Hippocampal formation (tissue), 2 donors: ENCODE measurements around the gene MACO1.
A peak's percentile ranks its signal among the peaks of the same experiment; 100 is the strongest.
"Not testable (repeated sequence)": the region's sequence is repeated elsewhere in the genome, so short reads cannot be mapped to it uniquely, and the experiment has no call there.

ENCODE experiments used
- DNase-seq, 2 donors: peaks; one replicate each; lab custom pipeline; 2025; lab: John Stamatoyannopoulos, UW

Gene MACO1

DNA sequence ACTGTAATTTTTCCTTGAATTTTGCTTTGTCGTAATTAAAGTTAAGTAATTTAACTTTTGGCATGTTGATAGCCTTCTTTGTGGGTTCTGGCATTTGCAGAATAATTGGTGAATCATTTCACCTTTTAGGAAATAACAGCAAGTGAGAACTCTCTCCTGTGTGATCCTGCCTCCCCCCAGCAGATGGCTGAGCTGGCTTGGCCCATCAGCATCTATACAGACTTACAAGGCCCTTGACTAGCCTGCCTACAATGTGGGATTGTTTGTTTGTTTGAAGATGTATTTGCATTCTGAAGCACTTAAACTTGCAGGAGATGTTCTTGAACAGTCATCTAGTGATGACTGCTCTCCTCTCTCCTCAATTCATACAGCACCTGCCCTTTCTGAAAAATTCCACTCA lies 55.9 kb downstream of the MACO1 start:
- DNase-seq = no peak

DNA sequence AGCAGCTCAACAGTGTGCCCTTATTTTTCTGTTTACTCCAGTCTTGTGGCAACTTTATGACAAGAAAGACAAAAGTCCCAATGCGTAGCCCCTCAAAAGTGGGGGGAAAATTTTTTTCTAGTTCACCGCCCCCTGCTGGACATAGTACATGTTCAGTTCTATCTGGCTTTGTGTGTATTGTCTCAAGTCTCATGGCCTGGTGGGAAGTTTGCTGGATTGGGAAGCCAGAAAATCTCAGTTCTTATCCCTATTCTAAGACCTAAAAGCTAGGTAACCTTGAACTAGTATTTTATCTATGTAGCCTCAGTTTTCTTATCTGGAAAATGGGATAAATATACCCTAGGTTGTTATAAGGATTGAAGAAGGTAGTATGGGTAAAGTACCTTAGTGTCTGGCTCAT lies 56.9 kb downstream of the MACO1 start:
- DNase-seq = no peak

DNA sequence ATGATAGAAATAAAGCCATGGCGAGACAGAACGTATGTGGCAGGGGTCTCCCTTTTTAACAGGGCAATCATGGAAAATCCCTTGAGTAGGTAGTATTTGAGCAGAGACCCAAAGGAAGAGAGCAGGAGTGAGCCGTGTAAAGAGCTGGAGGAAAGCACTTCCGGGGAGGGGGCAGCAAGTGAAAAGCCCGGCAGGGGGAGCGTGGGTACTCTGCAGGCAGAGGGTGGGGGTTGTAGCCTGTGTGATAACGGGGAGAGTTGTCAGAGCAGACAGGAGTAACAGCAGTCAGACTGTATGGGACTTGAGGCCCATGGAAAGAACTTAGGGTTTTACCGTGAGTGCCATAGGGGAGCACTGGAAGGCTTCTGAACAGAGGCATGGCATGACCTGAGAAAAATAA lies 61.6 kb downstream of the MACO1 start:
- DNase-seq = no peak

GRCh38 chr1:25494952-25495351 lies 64.3 kb downstream of the MACO1 start:
- DNase-seq = no peak

DNA sequence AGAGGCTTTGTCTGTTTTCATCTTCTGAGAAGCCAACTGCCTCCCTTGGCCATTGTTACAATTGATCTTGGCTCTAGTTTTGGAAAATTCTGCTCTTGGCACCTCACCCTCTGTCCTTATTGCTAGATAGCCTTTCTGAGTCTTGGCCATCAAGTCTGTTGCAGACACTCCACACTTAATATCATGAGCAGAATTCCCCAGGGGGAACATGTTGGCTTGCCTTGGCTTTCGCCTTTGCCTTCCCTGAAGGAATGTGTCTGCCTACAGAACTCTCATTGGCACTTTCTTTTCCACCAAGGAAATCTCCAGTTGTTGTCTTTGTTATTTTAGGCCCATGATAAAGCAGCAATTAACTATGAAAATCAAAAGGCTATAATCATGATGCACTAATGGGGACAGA lies 70.0 kb downstream of the MACO1 start:
- DNase-seq = no peak

DNA sequence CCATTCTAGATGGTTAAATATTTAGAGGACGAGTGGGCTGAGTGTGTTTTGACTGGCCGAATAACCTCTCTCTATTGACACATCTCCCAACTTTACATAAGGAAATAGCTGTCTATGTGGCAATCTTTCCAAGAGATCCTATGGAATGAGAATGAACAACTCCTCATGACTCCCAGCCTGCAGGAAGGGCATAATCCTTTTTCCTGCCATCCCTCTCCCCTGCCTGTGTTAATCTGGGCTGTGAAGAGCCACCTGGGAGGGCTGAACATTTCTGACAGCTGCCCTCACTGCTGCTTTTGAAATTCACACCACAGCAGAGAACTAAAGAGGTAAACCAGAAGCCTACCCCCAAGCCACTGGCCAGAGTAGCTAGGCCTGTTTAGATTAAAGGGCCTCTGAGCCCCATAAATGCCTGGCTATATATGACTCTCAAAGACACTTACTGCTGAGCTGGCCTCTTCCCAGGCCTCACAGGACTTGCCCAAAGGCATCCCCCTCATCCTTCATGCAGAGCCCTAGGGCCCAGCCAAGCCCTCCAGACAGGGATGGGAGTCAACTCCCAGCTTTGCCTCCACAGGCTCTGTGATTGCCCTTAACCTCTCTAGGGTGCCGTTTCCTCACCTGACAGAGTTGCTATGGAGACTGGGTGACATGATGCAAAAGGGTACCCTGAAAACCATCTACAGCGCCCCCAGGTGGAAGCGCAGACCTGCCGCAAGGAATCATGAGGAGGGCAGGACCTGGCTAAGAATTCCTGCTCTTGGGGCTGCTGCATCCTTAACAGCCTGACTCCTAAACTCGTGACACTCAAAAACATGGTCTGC lies 70.8 kb downstream of the MACO1 start:
- no peak for DNase-seq

GRCh38 chr1:25502957-25503356 lies 72.3 kb downstream of the MACO1 start:
- no peak for DNase-seq

DNA sequence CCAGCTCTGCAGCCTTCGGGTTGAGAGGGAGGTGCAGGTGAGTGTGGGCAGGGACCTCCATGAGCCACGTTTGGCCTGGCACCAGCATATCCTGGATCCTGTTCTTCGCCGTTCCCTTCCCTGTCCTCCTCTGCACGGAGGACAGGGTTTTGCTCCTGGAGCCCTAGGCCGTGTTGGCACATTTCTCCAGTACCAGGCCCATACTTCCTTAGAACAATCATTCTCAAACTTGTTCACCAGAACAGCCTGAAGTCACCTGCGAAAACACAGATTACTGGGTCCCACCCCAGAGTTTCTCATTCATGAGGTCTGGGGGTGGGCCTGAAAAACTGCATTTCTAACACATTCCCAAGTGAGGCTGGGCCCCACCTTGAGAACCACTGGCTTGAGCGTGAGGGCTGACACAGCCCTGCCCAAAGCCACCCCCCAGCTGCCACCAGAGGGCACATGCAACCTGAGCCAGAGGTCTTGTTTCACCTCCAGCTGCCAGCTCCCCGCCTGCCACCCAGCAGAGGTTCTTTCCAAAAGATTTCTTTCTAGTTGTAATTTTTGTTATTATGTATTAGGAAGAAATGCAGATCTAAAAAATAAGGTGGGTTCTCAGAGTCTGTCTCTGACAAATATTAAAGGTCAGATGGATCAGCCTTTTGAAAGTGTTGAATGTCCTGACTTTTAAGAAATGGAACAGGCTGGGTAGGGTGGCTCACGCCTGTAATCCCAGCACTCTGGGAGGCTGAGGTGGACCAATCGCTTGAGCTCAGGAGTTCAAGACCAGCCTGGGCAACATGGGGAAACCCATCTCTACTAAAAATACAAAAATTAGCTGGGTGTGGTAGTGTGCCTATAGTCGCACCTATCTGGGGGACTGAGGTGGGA lies 73.1 kb downstream of the MACO1 start:
- DNase-seq = no peak

GRCh38 chr1:25504706-25505595 lies 74.3 kb downstream of the MACO1 start:
- DNase-seq = no peak

DNA sequence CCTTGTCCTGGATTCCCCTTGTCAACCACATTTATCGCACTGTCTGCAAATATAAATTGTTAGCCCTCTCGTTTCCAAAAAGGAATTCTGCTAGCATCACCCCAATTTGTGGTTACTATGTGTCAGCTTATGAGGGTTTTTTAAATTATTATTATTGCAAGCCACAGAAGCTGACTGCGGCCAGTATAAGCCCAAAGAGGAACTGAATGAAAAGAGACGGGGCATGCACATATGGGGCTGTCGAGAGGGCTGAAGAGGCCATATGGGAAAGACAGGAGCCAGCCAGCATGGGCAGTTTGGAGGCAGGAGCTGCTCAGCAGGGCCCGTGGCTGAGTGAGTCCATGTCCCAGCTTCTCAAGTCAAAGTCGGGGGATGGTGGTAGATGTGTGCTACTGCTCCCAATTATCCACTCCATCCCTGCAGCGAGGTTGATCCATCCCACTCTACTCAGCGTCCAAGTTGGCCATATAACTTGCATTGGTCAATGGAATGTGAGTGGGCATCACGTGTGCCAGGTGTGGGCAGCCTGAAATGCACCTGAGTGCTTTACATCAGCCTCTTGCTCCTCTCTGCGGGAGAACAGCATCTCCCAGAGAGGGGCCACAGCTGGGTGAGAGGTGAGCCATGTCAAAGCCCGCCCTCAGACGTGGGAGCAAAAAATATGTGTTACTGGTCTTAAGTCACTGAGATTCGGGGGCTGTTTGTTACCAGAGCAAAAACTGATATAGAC lies 75.1 kb downstream of the MACO1 start:
- no peak for DNase-seq

- DNase-seq = not testable (repeated sequence)
Observed at GRCh38 chr1:25506566-25507463, 76.1 kb downstream of the MACO1 start.

DNA sequence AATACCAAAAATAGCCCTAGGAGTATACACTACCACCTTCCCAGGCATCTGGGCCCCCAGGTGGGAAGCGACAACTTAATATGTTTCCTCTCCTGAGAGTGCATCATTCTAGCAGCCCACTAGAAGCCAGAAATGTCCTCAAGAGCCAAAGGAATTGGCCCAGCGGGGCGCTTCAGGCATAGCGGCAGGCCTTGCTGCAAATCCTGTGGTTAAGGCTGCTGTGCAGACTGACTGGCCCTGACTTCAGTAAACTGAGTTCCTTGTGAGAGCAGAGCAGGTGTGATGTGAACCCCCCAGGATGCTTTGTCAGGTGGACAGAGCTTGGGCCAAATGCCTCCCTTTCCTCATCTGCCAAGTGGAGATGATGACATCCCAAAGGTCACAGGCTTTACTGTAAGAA lies 83.0 kb downstream of the MACO1 start:
- DNase-seq = no peak

- DNase-seq = no peak
Observed at GRCh38 chr1:25515033-25515432, 84.3 kb downstream of the MACO1 start.

DNA sequence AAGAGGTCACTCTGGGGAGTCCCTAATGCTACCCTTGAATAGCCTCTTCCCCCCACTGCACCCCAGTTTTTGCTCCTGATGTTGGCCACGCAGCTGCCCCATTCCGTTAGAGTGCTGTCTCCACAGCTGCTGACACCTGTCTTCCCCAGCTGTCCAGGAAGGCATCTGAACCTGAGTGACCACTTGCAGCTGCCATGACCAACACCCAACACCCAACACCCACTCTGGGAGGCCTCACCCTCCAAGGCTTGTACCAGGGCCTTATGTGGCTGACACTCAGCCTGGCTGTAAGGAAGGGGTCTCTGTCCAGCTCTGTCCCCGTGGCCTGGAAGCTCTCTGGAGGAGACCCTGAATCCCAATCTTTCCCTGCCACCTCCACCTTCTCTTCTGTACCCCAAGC lies 86.0 kb downstream of the MACO1 start:
- no peak for DNase-seq

DNA sequence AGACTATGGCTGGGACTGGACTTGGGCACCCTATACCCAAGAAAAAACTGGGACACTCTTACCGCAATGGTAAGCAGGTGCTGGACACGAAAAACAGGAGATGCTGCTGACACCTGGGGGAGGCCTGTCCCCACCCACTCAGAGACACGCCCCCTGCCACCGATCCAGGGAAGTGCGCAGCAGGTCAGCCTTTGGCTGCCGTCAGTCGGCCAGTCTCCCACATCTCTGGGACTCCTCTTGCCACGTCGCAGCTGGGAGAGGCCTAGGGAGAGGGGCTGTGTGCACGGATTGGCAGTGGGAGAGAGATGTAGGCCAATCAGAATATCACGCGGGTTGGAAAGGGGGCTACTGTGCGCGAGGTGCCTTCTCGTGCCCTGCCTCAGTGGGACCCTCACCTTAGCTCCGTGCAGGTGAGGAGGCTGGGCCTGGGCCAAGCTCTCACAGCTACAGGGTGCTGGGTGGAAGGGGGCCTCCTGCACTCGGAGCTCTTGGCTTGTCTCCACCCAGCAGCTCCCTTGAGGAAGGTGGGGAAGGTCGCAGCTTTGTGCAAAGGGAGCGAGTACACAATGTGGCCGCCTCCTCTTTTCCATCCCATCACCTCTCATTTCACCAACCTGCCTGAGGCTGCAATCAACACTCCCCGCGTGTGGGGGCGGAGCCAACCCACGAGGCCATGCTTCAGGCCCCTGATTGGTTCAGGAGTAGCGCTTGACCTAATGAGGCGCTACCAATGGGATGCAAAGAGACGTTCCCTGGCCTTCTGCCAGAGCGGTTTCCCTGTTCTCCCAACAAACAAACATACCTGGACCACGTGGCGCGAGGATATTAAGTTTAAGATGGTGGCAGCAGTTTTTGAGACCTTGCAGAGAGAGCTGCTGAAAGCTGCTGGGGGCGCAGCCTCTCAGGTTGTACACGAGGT lies 87.0 kb downstream of the MACO1 start:
- no peak for DNase-seq

GRCh38 chr1:25519624-25520023 lies 88.9 kb downstream of the MACO1 start:
- DNase-seq = no peak

DNA sequence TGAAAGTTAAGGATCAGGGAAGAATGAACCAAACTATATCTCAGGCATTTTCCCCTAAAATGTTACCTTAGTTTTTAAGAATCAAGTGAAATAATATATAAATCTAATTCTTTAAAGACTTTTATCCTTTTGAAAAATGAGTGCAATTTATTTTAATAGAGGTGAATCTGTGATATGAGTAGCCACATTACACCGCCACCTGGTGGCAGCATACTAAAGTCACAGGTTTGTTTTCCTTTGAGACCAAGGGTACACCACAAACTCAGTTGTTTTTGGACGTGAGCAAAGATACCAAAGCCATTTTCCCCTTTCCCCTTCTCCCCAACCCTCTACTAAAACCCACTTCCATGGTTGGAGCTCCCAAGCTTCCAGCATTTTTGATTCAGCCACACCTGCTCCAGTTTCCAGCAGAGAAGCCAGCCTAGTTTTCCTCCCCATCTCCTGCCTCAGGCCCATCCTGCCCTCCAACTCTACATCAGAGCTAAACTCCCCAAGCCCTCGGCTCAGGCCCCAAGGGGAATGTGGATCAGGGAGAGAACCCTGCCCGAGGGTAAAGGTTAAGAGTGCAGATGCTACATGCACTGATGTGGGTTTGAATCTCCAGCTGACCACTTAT lies 89.9 kb downstream of the MACO1 start:
- DNase-seq = peak; percentile 29 to 47

GRCh38 chr1:25522031-25522655 lies 91.4 kb downstream of the MACO1 start:
- DNase-seq = no peak
